CD14-positive monocyte (primary cell): Measurements from ENCODE around the gene MARCHF3. TPM values are rescaled to one million over a fixed set of nuclear protein-coding genes. Genes with fewer than 3 reads are reported as not detected.
A peak's percentile ranks its signal among the peaks of the same experiment; 100 is the strongest.

Experiments used
- DNase-seq, 3 donors: peaks; one replicate each; pipeline ENCODE4 v3.0.0-alpha.2; 2011 to 2022
- H2AFZ ChIP-seq: 2 replicates; pipeline ENCODE4 v1.6.0; 2012; ENCODE audit warnings: mild to moderate bottlenecking, low read depth, low read length, inconsistent platforms; ENCODE audit not compliant: insufficient read depth, poor library complexity, severe bottlenecking
- H3K27ac ChIP-seq, 2 donors: 1 replicate in 1 of 2; 2 replicates in 1 of 2; pipeline ENCODE4 v1.5.1; 2012 to 2013; ENCODE audit warnings: low read length in 2 of 2, control low read depth in 1 of 2, inconsistent platforms in 1 of 2, low read depth in 1 of 2, mild to moderate bottlenecking in 1 of 2
- H3K27me3 ChIP-seq, 2 donors: one replicate each; pipeline versions ENCODE4 v1.6.0 to v1.6.1; 2011 to 2013; ENCODE audit warnings: low read length in 2 of 2; ENCODE audit not compliant: control insufficient read depth in 2 of 2, insufficient read depth in 2 of 2
- H3K36me3 ChIP-seq, 2 donors: replicated peaks in 1 of 2; 1 replicate in 1 of 2; 2 replicates in 1 of 2; pipeline versions ENCODE4 v1.5.1 to v1.6.1; 2012 to 2013; ENCODE audit warnings: low read length in 2 of 2, control low read depth in 1 of 2, inconsistent platforms in 1 of 2, mild to moderate bottlenecking in 1 of 2; ENCODE audit not compliant: insufficient read depth in 2 of 2, control insufficient read depth in 1 of 2
- H3K4me1 ChIP-seq, 2 donors: 1 replicate in 1 of 2; 2 replicates in 1 of 2; pipeline versions ENCODE4 v1.5.1 to v1.6.1; 2012 to 2013; ENCODE audit warnings: low read length in 2 of 2, control low read depth in 1 of 2, inconsistent platforms in 1 of 2, mild to moderate bottlenecking in 1 of 2, moderate library complexity in 1 of 2; ENCODE audit not compliant: insufficient read depth in 2 of 2, control insufficient read depth in 1 of 2
- H3K4me2 ChIP-seq: replicated peaks from 2 replicates; pipeline ENCODE3; 2012; ENCODE audit warnings: low read length, moderate library complexity, mild to moderate bottlenecking; ENCODE audit not compliant: poor library complexity, severe bottlenecking; ENCODE audit errors: extremely low read depth
- H3K4me3 ChIP-seq, 3 experiments: fragments of 200-600 bp in 1 of 3; sonication (generic) in 1 of 3; replicated peaks in 1 of 3; 1 replicate in 2 of 3; 2 replicates in 1 of 3; pipeline ENCODE4 v1.5.1; 2011 to 2013; ENCODE audit warnings: low read length in 3 of 3, mild to moderate bottlenecking in 3 of 3, control low read depth in 2 of 3, low read depth in 2 of 3, inconsistent platforms in 1 of 3, moderate library complexity in 1 of 3
- H3K79me2 ChIP-seq: 2 replicates; pipeline ENCODE4 v1.6.0; 2012; ENCODE audit warnings: mild to moderate bottlenecking, control low read depth, inconsistent platforms, low read length, moderate library complexity; ENCODE audit not compliant: insufficient read depth
- H3K9ac ChIP-seq: 2 replicates; pipeline ENCODE4 v1.6.0; 2017; ENCODE audit warnings: low read length, mild to moderate bottlenecking; ENCODE audit not compliant: insufficient read depth, poor library complexity, severe bottlenecking
- H3K9me3 ChIP-seq, 2 donors: replicated peaks in 1 of 2; 1 replicate in 1 of 2; 2 replicates in 1 of 2; pipeline versions ENCODE4 v1.5.1 to v1.6.1; 2012 to 2013; ENCODE audit warnings: low read length in 2 of 2, control low read depth in 1 of 2; ENCODE audit not compliant: control insufficient read depth in 1 of 2, insufficient read depth in 1 of 2
- H4K20me1 ChIP-seq: 2 replicates; pipeline ENCODE4 v1.6.0; 2012; ENCODE audit warnings: mild to moderate bottlenecking, low read length, control low read depth, moderate library complexity; ENCODE audit not compliant: insufficient read depth
- H3K27ac Mint-ChIP-seq, 7 donors: one replicate each; pipeline ENCODE4 v1.8.0; 2020; ENCODE audit warnings: mild to moderate bottlenecking in 7 of 7, mixed read lengths in 7 of 7, moderate library complexity in 6 of 7, inconsistent platforms in 2 of 7
- H3K27me3 Mint-ChIP-seq, 3 donors: one replicate each; pipeline ENCODE4 v1.8.0; 2021 to 2022; ENCODE audit warnings: low read depth in 3 of 3, mild to moderate bottlenecking in 3 of 3, mixed read lengths in 3 of 3, moderate library complexity in 3 of 3, inconsistent platforms in 1 of 3
- H3K36me3 Mint-ChIP-seq, 2 donors: one replicate each; pipeline ENCODE4 v1.8.0; 2020; ENCODE audit warnings: mixed read lengths in 2 of 2, inconsistent platforms in 1 of 2, mild to moderate bottlenecking in 1 of 2
- H3K4me1 Mint-ChIP-seq: one replicate; pipeline ENCODE4 v1.8.0; 2020; ENCODE audit warnings: mild to moderate bottlenecking, mixed read lengths
- H3K4me3 Mint-ChIP-seq, 2 donors: one replicate each; pipeline ENCODE4 v1.8.0; 2020; ENCODE audit warnings: mild to moderate bottlenecking in 2 of 2, mixed read lengths in 2 of 2, moderate library complexity in 1 of 2
- H3K9me3 Mint-ChIP-seq, 7 donors: one replicate each; pipeline ENCODE4 v1.8.0; 2020 to 2022; ENCODE audit warnings: mixed read lengths in 7 of 7, mild to moderate bottlenecking in 6 of 7, moderate library complexity in 6 of 7, inconsistent platforms in 2 of 7
- whole genome bisulfite sequencing: methylation state at CpG from one replicate; pipeline ENCODE4 v1.1.5; 2013; ENCODE audit warnings: missing lambda C conversion rate; ENCODE audit not compliant: insufficient coverage; 5-methylcytosine and 5-hydroxymethylcytosine counted together
- intact Hi-C, 2 donors: fragments of 100-400 bp; cut with micrococcal nuclease; formaldehyde crosslinking; loops; one replicate each; pipeline versions ENCODE4 v1.15.0 to v1.15.1; 2023
- polyA plus RNA-seq, 3 donors: library from polyadenylated mRNA; depleted of rRNA in 1 of 3; unstranded in 2 of 3; stranded (reverse) in 1 of 3; fragments of 300-500 nt in 2 of 3; fragments of >200 nt in 1 of 3; fragmentation: Illumina TruSeq in 2 of 3; gene quantifications; 1 replicate in 2 of 3; 2 replicates in 1 of 3; pipeline ENCODE4 v1.2.3, GENCODE V29; 2012 to 2021
- TF ChIP-seq, protein P1 (sequence below): fragments of 200-600 bp; IDR thresholded peaks from one replicate; pipeline ENCODE4 v1.8.0; 2022; ENCODE audit warnings: antibody characterized with exemption, mild to moderate bottlenecking

Gene MARCHF3
- polyA plus RNA-seq, 3 donors = 0.88 to 1.6 (median 0.96) TPM

DNA sequence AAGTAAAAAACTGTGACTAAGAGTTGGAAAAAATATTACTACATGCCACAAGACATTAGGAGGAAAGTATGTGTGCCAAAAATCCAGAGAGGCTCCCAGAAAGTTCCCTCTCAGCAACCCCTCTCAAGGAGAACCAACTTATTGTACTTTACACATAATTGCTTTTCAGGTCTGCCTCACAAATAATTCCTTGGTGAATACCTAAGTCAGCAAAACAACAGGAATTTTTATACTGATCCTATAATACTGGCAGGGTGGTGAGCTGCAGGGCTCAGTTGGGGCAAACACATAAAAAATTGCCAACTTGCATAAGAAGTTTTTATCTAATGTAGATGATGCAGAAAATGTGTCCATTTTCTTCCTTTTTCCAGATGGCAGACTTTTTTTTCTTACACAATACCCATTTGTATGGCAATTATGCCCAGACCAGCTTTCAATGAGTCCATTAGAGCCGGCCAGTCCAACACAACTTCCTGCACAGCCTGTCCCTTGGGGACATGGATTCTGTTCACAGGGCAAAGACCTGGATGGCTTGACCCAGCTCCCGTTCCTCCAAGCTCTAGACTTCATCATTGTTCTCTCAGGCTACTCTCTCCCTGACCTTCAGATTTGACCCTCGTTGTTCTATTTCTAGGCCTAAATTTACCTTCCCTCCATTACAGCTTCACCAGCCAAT lies 31.3 kb downstream of the MARCHF3 start:
- intact Hi-C loops = no loop called here
- no peak overlapping the region for H3K9ac ChIP-seq
- Mint-ChIP-seq H3K36me3 (no peaks in the 10 kb centered on the region), H3K27ac (peak overlapping the region in 1 of 7 donors; percentile 37), H3K4me3 (no peak overlapping the region), H3K9me3 (peaks cover 0 to 4% (median 0%) of the 10 kb centered on the region in 7 donors), H3K4me1 (no peaks in the 10 kb centered on the region), H3K27me3 (peaks cover 0 to 4% (median 2%) of the 10 kb centered on the region in 3 donors)
- no peaks in the 10 kb centered on the region for H3K4me1 ChIP-seq
- WGBS = 97% methylated on average over 3 of the region's 3 CpGs
- H3K4me2 ChIP-seq = no peak overlapping the region
- H2AFZ ChIP-seq = no peak overlapping the region
- H4K20me1 ChIP-seq = no peaks in the 10 kb centered on the region
- no peaks in the 10 kb centered on the region for H3K27me3 ChIP-seq
- TF ChIP-seq, protein P1, sequence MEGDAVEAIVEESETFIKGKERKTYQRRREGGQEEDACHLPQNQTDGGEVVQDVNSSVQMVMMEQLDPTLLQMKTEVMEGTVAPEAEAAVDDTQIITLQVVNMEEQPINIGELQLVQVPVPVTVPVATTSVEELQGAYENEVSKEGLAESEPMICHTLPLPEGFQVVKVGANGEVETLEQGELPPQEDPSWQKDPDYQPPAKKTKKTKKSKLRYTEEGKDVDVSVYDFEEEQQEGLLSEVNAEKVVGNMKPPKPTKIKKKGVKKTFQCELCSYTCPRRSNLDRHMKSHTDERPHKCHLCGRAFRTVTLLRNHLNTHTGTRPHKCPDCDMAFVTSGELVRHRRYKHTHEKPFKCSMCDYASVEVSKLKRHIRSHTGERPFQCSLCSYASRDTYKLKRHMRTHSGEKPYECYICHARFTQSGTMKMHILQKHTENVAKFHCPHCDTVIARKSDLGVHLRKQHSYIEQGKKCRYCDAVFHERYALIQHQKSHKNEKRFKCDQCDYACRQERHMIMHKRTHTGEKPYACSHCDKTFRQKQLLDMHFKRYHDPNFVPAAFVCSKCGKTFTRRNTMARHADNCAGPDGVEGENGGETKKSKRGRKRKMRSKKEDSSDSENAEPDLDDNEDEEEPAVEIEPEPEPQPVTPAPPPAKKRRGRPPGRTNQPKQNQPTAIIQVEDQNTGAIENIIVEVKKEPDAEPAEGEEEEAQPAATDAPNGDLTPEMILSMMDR = no peak
- no peaks in the 10 kb centered on the region for H3K36me3 ChIP-seq
- DNase-seq = no peak
- no peaks in the 10 kb centered on the region for H3K79me2 ChIP-seq
- H3K9me3 ChIP-seq = no peaks in the 10 kb centered on the region
- no peak overlapping the region for H3K27ac ChIP-seq
- H3K4me3 ChIP-seq = no peak overlapping the region

DNA sequence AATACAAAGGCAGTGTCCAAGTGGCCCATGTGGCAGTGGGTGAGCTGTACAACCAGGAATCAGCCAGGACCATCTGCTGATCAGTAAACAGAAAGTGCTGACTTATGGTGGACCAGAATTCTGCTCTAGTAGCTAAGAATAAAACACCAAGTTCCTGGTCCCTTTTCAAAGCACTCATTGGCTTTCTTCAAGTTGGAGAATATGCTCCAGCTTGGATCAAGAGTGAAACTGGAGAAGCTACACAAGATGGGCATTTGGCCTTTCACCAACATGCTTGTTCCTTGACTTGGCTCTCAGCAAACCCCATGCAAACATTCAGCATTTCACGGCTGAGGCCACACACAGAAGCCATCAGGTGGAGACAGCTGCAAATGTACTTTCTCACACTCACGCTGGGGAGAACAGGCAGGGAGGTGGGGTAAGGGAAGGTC lies 32.1 kb downstream of the MARCHF3 start:
- Histone ChIP-seq H3K4me3 (no peak overlapping the region), H3K4me1 (no peaks in the 10 kb centered on the region), H3K27me3 (no peaks in the 10 kb centered on the region), H3K4me2 (no peak overlapping the region), H3K9me3 (no peaks in the 10 kb centered on the region), H3K79me2 (no peaks in the 10 kb centered on the region), H3K36me3 (no peaks in the 10 kb centered on the region), H3K9ac (no peak overlapping the region), H3K27ac (no peak overlapping the region), H4K20me1 (no peaks in the 10 kb centered on the region), H2AFZ (no peak overlapping the region)
- no peak overlapping the region for H3K4me3 Mint-ChIP-seq
- no peaks in the 10 kb centered on the region for H3K4me1 Mint-ChIP-seq
- no CpG with 5 or more reads among the region's 2 CpGs for WGBS
- TF ChIP-seq, protein P1 = no peak
- peaks cover 0 to 4% (median 2%) of the 10 kb centered on the region in 3 donors for H3K27me3 Mint-ChIP-seq
- no peak overlapping the region for H3K27ac Mint-ChIP-seq
- intact Hi-C loops = no loop called here
- H3K9me3 Mint-ChIP-seq = peaks cover 0 to under 1% (median 0%) of the 10 kb centered on the region in 7 donors
- DNase-seq = no peak
- no peaks in the 10 kb centered on the region for H3K36me3 Mint-ChIP-seq
